Large intestine (tissue), 3 donors: ENCODE measurements around the gene FN3KRP. TPM values are rescaled to one million over a fixed set of nuclear protein-coding genes. Genes with fewer than 3 reads are reported as not detected.

Source experiments
- DNase-seq, 2 donors: peaks; one replicate each; pipeline versions ENCODE4 v3.0.0 to v3.0.0-alpha.2; 2013
- H3K27ac ChIP-seq: one replicate; pipeline ENCODE4 v1.5.1; 2013; ENCODE audit warnings: low read length
- H3K27me3 ChIP-seq: 2 replicates; pipeline ENCODE4 v1.6.1; 2013; ENCODE audit warnings: low read length; ENCODE audit not compliant: control insufficient read depth, insufficient read depth
- H3K36me3 ChIP-seq: 2 replicates; pipeline ENCODE4 v1.6.1; 2013; ENCODE audit warnings: low read length; ENCODE audit not compliant: control insufficient read depth, insufficient read depth
- H3K4me1 ChIP-seq: one replicate; pipeline ENCODE4 v1.6.1; 2013; ENCODE audit warnings: low read length; ENCODE audit not compliant: control insufficient read depth, insufficient read depth
- H3K4me3 ChIP-seq: one replicate; pipeline ENCODE4 v1.5.1; 2013; ENCODE audit warnings: low read length
- H3K9me3 ChIP-seq: one replicate; pipeline ENCODE4 v1.6.1; 2013; ENCODE audit warnings: mild to moderate bottlenecking, low read depth, low read length, moderate library complexity; ENCODE audit not compliant: control insufficient read depth
- WGBS: methylation state at CpG from one replicate; pipeline ENCODE4 v1.1.5; 2013; ENCODE audit warnings: low lambda C conversion rate; ENCODE audit not compliant: insufficient coverage; 5-methylcytosine and 5-hydroxymethylcytosine counted together
- polyA plus RNA-seq: library from polyadenylated mRNA; unstranded; fragments of 120-200 nt; gene quantifications from one replicate; pipeline ENCODE4 v1.2.1, GENCODE V29; 2013

The FN3KRP gene
- polyA plus RNA-seq, 1 donor: 44.2 TPM

- peaks cover 11% of the 10 kb centered on the region for H3K9me3 ChIP-seq
- peak overlapping the region; percentile 63 for H3K4me3 ChIP-seq
- H3K36me3 ChIP-seq: peaks cover 2% of the 10 kb centered on the region
- peaks cover 20% of the 10 kb centered on the region for H3K4me1 ChIP-seq
- whole genome bisulfite sequencing: no CpG with 5 or more reads among the region's 32 CpGs
- DNase-seq: no peak
- H3K27ac ChIP-seq: no peak overlapping the region
- H3K27me3 ChIP-seq: peaks cover 4% of the 10 kb centered on the region
Measured at GRCh38 chr17:82697808-82698064, 18.8 kb upstream of the FN3KRP start.

GRCh38 chr17:82698065-82698973 lies 18.2 kb upstream of the FN3KRP start, which contains the start of gene RAB40B:
Gene RAB40B, minus strand, starts transcription at chr17:82698698. Its CDS starts 102 bp downstream, at chr17:82698596.
- DNase-seq: peak; percentile 99
- Histone ChIP-seq H3K4me3 (peak within 1 kb of the TSS; percentile 63), H3K4me1 (peaks cover 26% of the 10 kb centered on the region), H3K36me3 (peaks cover 2% of the 10 kb centered on the region), H3K9me3 (peaks cover 11% of the 10 kb centered on the region), H3K27me3 (peaks cover 4% of the 10 kb centered on the region), H3K27ac (peak within 1 kb of the TSS; percentile 42)
- WGBS: no CpG with 5 or more reads among the region's 112 CpGs

GRCh38 chr17:82698974-82699442 lies 17.5 kb upstream of the FN3KRP start:
- Histone ChIP-seq H3K36me3 (peaks cover 2% of the 10 kb centered on the region), H3K9me3 (peaks cover 11% of the 10 kb centered on the region), H3K27ac (peak overlapping the region; percentile 42), H3K4me1 (peaks cover 31% of the 10 kb centered on the region), H3K27me3 (peaks cover 4% of the 10 kb centered on the region), H3K4me3 (peak overlapping the region; percentile 60)
- WGBS: no CpG with 5 or more reads among the region's 45 CpGs
- no peak for DNase-seq

- H3K4me3 ChIP-seq: peak overlapping the region; percentile 60
Measured at GRCh38 chr17:82699551-82699950, 17.0 kb upstream of the FN3KRP start.

GRCh38 chr17:82702231-82702927 lies 14.1 kb upstream of the FN3KRP start:
- H3K9me3 ChIP-seq: peaks cover 2% of the 10 kb centered on the region
- no peaks in the 10 kb centered on the region for H3K36me3 ChIP-seq
- peaks cover under 1% of the 10 kb centered on the region for H3K27me3 ChIP-seq
- H3K4me3 ChIP-seq: no peak overlapping the region
- H3K27ac ChIP-seq: peak overlapping the region; percentile 60
- DNase-seq: peak; percentile 29 to 58
- 40% methylated on average over 1 of the region's 20 CpGs for WGBS
- H3K4me1 ChIP-seq: peaks cover 42% of the 10 kb centered on the region

More at GRCh38 chr17:82699551-82699950, 17.0 kb upstream of the FN3KRP start:
- Histone ChIP-seq H3K27ac (no peak overlapping the region), H3K9me3 (peaks cover 11% of the 10 kb centered on the region), H3K4me1 (peaks cover 36% of the 10 kb centered on the region), H3K36me3 (peaks cover 2% of the 10 kb centered on the region), H3K27me3 (peaks cover 4% of the 10 kb centered on the region)
- DNase-seq: no peak
- WGBS: 20% methylated on average over 1 of the region's 13 CpGs

GRCh38 chr17:82703036-82703745 lies 13.3 kb upstream of the FN3KRP start:
- no peak for DNase-seq
- Histone ChIP-seq H3K27ac (peak overlapping the region; percentile 60), H3K36me3 (no peaks in the 10 kb centered on the region), H3K4me1 (peaks cover 41% of the 10 kb centered on the region), H3K9me3 (no peaks in the 10 kb centered on the region), H3K4me3 (no peak overlapping the region), H3K27me3 (no peaks in the 10 kb centered on the region)
- WGBS: no CpG with 5 or more reads among the region's 26 CpGs

- H3K4me1 ChIP-seq: peaks cover 40% of the 10 kb centered on the region
- H3K27ac ChIP-seq: peak overlapping the region; percentile 93
- DNase-seq: peak; percentile 86 to 94
- no peaks in the 10 kb centered on the region for H3K36me3 ChIP-seq
- peak overlapping the region; percentile 24 for H3K4me3 ChIP-seq
- no peaks in the 10 kb centered on the region for H3K27me3 ChIP-seq
- H3K9me3 ChIP-seq: no peaks in the 10 kb centered on the region
- no CpG with 5 or more reads among the region's 38 CpGs for WGBS
Measured at GRCh38 chr17:82703935-82704865, 12.3 kb upstream of the FN3KRP start.

GRCh38 chr17:82704886-82705285 lies 11.6 kb upstream of the FN3KRP start:
- H3K4me1 ChIP-seq: peaks cover 37% of the 10 kb centered on the region
- H3K4me3 ChIP-seq: peak overlapping the region; percentile 7
- no peaks in the 10 kb centered on the region for H3K9me3 ChIP-seq
- no peaks in the 10 kb centered on the region for H3K36me3 ChIP-seq
- no CpG with 5 or more reads among the region's 13 CpGs for WGBS
- H3K27me3 ChIP-seq: no peaks in the 10 kb centered on the region
- no peak for DNase-seq
- peak overlapping the region; percentile 93 for H3K27ac ChIP-seq

- H3K4me1 ChIP-seq: peaks cover 37% of the 10 kb centered on the region
- no peak overlapping the region for H3K27ac ChIP-seq
- no peak overlapping the region for H3K4me3 ChIP-seq
- H3K36me3 ChIP-seq: no peaks in the 10 kb centered on the region
- DNase-seq: no peak
- WGBS: no CpG with 5 or more reads among the region's 18 CpGs
- H3K9me3 ChIP-seq: no peaks in the 10 kb centered on the region
- H3K27me3 ChIP-seq: no peaks in the 10 kb centered on the region
Measured at GRCh38 chr17:82705756-82706155, 10.8 kb upstream of the FN3KRP start.
